LNCaP clone FGC (cell line): ENCODE data around the gene WASF1.

ENCODE experiments used
- DNase-seq: peaks from one replicate; pipeline ENCODE4 v3.0.0-alpha.2; 2011; ENCODE audit warnings: low read depth
- H3K4me3 ChIP-seq: 2 replicates; pipeline ENCODE4 v1.5.1; 2011; ENCODE audit warnings: mild to moderate bottlenecking, low read depth, low read length, control low read depth
- CTCF ChIP-seq: IDR thresholded peaks from 2 replicates; pipeline ENCODE4 v1.5.1; 2012; ENCODE audit warnings: mild to moderate bottlenecking; ENCODE audit not compliant: control insufficient read depth, insufficient read depth; ENCODE audit errors: extremely low read depth

WASF1 gene

GRCh38 chr6:110053395-110054240 is 125.9 kb downstream of the WASF1 start:
- TF ChIP-seq CTCF: peak; percentile 77
- no peak overlapping the region for H3K4me3 ChIP-seq
- DNase-seq: peak; percentile 21

GRCh38 chr6:110050440-110050813 is 129.0 kb downstream of the WASF1 start:
- H3K4me3 ChIP-seq: no peak overlapping the region
- no peak for DNase-seq
- no peak for TF ChIP-seq CTCF
